Vagina (tissue), 2 donors: ENCODE results near the gene WASF3.

Source experiments
- CTCF ChIP-seq, 3 experiments: fragments of 450-650 bp in 2 of 3; fragments of 200-600 bp in 1 of 3; sonication (generic) in 1 of 3; IDR thresholded peaks; one replicate each; pipeline ENCODE4 v1.5.1; 2017 to 2019; ENCODE audit warnings: antibody characterized with exemption in 3 of 3, mild to moderate bottlenecking in 2 of 3, moderate library complexity in 2 of 3
- POLR2A ChIP-seq, 2 donors: fragments of 450-650 bp; IDR thresholded peaks; one replicate each; pipeline ENCODE4 v1.6.1; 2017; ENCODE audit warnings: antibody characterized with exemption in 2 of 2, mild to moderate bottlenecking in 2 of 2, moderate library complexity in 2 of 2
- POLR2AphosphoS5 ChIP-seq, 2 donors: sonication (generic); formaldehyde crosslinking; IDR thresholded peaks; one replicate each; pipeline ENCODE4 v1.9.0; 2017; ENCODE audit warnings: antibody characterized with exemption in 2 of 2, mild to moderate bottlenecking in 2 of 2, low read depth in 1 of 2; ENCODE audit not compliant: insufficient read depth in 1 of 2

GRCh38 chr13:26680572-26680971 lies 123.1 kb downstream of the WASF3 start:
- TF ChIP-seq POLR2AphosphoS5 (IDR thresholded peaks at IDR 0.05; ENCODE audit: insufficient read depth in 1 of 2, low read depth in 1 of 2) (no peak), CTCF (IDR thresholded peaks at IDR 0.05) (no peak), POLR2A (IDR thresholded peaks at IDR 0.05) (no peak)
